SK-N-SH treated with all-trans-retinoic acid at 6 μM for 48 hours (cell line): ENCODE results near the gene SDR42E2.

Experiments used
- ATAC-seq: fragments of 200-7000 bp; cut with Tn5 transposase; 3 replicates; pipeline ENCODE4 v1.9.1; 2020; ENCODE audit warnings: mild to moderate bottlenecking, moderate library complexity
- ARNTL ChIP-seq: fragments of 450-650 bp; formaldehyde crosslinking; IDR thresholded peaks from 2 replicates; pipeline ENCODE4 v1.5.0; 2020; ENCODE audit warnings: low read depth, mild to moderate bottlenecking, moderate library complexity, borderline replicate concordance
- BACH2 ChIP-seq: fragments of 250-450 bp; sonication (Bioruptor Pico); IDR thresholded peaks from 2 replicates; pipeline ENCODE4 v1.9.0; 2021; ENCODE audit warnings: mild to moderate bottlenecking, borderline replicate concordance
- CREB5 ChIP-seq: fragments of 250-450 bp; sonication (Bioruptor Pico); IDR thresholded peaks from 2 replicates; pipeline ENCODE4 v1.5.1; 2020; ENCODE audit warnings: low read depth, mild to moderate bottlenecking, moderate library complexity
- CSDC2 ChIP-seq: fragments of 250-450 bp; sonication (Bioruptor Pico); IDR thresholded peaks from 2 replicates; pipeline ENCODE4 v1.5.0; 2020; ENCODE audit warnings: mild to moderate bottlenecking, moderate library complexity
- CSRNP3 ChIP-seq: fragments of 250-450 bp; sonication (Bioruptor Pico); IDR thresholded peaks from 2 replicates; pipeline ENCODE4 v1.5.1; 2021; ENCODE audit warnings: mild to moderate bottlenecking, moderate library complexity
- ESRRG ChIP-seq: fragments of 250-450 bp; sonication (Bioruptor Pico); IDR thresholded peaks from 2 replicates; pipeline ENCODE4 v1.6.1; 2021; ENCODE audit warnings: mild to moderate bottlenecking
- GLIS3 ChIP-seq: fragments of 250-450 bp; sonication (Bioruptor Pico); IDR thresholded peaks from 2 replicates; pipeline ENCODE4 v1.5.0; 2020; ENCODE audit warnings: mild to moderate bottlenecking, moderate library complexity
- ISL1 ChIP-seq: fragments of 250-450 bp; sonication (Bioruptor Pico); IDR thresholded peaks from 2 replicates; pipeline ENCODE4 v2.1.2; 2022; ENCODE audit warnings: mild to moderate bottlenecking, moderate library complexity
- OSR1 ChIP-seq: fragments of 250-450 bp; sonication (Bioruptor Pico); IDR thresholded peaks from 2 replicates; pipeline ENCODE4 v1.8.0; 2022; ENCODE audit warnings: moderate library complexity, mild to moderate bottlenecking, inconsistent platforms
- PATZ1 ChIP-seq: fragments of 250-450 bp; sonication (Bioruptor Pico); IDR thresholded peaks from 2 replicates; pipeline ENCODE4 v1.8.0; 2020; ENCODE audit warnings: mild to moderate bottlenecking, moderate library complexity, borderline replicate concordance
- POU6F1 ChIP-seq: fragments of 250-450 bp; sonication (Bioruptor Pico); IDR thresholded peaks from 2 replicates; pipeline ENCODE4 v1.8.0; 2021; ENCODE audit warnings: low read depth, mild to moderate bottlenecking, moderate library complexity, borderline replicate concordance
- PPARA ChIP-seq: fragments of 250-450 bp; sonication (Bioruptor Pico); IDR thresholded peaks from 2 replicates; pipeline ENCODE4 v1.5.0; 2020; ENCODE audit warnings: mild to moderate bottlenecking, borderline replicate concordance
- RARB ChIP-seq: fragments of 250-450 bp; sonication (Bioruptor Pico); IDR thresholded peaks from 2 replicates; pipeline ENCODE4 v1.8.0; 2021; ENCODE audit warnings: mild to moderate bottlenecking, moderate library complexity
- SNAI2 ChIP-seq: fragments of 250-450 bp; sonication (Bioruptor Pico); IDR thresholded peaks from 2 replicates; pipeline ENCODE4 v1.5.0; 2020; ENCODE audit warnings: mild to moderate bottlenecking, moderate library complexity
- TCF4 ChIP-seq: fragments of 250-450 bp; sonication (Bioruptor Pico); IDR thresholded peaks from 2 replicates; pipeline ENCODE4 v1.8.0; 2021; ENCODE audit warnings: mild to moderate bottlenecking, moderate library complexity, borderline replicate concordance
- TOX ChIP-seq: fragments of 250-450 bp; sonication (Bioruptor Pico); IDR thresholded peaks from 2 replicates; pipeline ENCODE4 v1.8.0; 2021; ENCODE audit warnings: mild to moderate bottlenecking, moderate library complexity, borderline replicate concordance
- TSHZ2 ChIP-seq: fragments of 250-450 bp; sonication (Bioruptor Pico); IDR thresholded peaks from 2 replicates; pipeline ENCODE4 v1.5.0; 2020; ENCODE audit warnings: mild to moderate bottlenecking, moderate library complexity
- ZC3H10 ChIP-seq: fragments of 250-450 bp; sonication (Bioruptor Pico); IDR thresholded peaks from 2 replicates; pipeline ENCODE4 v1.5.1; 2021; ENCODE audit warnings: mild to moderate bottlenecking, moderate library complexity
- ZFP3 ChIP-seq: fragments of 250-450 bp; sonication (Bioruptor Pico); IDR thresholded peaks from 2 replicates; pipeline ENCODE4 v1.5.0; 2020; ENCODE audit warnings: mild to moderate bottlenecking, moderate library complexity
- ZNF565 ChIP-seq: fragments of 450-650 bp; formaldehyde crosslinking; conservative IDR thresholded peaks from 2 replicates; pipeline ENCODE4 v1.5.0; 2020; ENCODE audit warnings: low read depth, mild to moderate bottlenecking, moderate library complexity
- ZNF70 ChIP-seq: fragments of 450-650 bp; formaldehyde crosslinking; IDR thresholded peaks from 2 replicates; pipeline ENCODE4 v1.5.0; 2020; ENCODE audit warnings: mild to moderate bottlenecking, moderate library complexity
- ZNF8 ChIP-seq: fragments of 450-650 bp; formaldehyde crosslinking; IDR thresholded peaks from 2 replicates; pipeline ENCODE4 v1.5.0; 2020; ENCODE audit warnings: mild to moderate bottlenecking, moderate library complexity

Gene SDR42E2

GRCh38 chr16:22191532-22192260 lies 29.4 kb downstream of the SDR42E2 start:
- TF ChIP-seq ZNF70 (no peak), OSR1 (no peak), RARB (CRISPR knock-in tag) (no peak), PATZ1 (no peak), ZNF8 (no peak), CREB5 (CRISPR knock-in tag) (no peak), SNAI2 (no peak), TSHZ2 (CRISPR knock-in tag) (no peak), ZC3H10 (CRISPR knock-in tag) (no peak), BACH2 (CRISPR knock-in tag) (no peak), ARNTL (CRISPR knock-in tag) (no peak), POU6F1 (CRISPR knock-in tag) (no peak), CSDC2 (CRISPR knock-in tag) (no peak), CSRNP3 (no peak), PPARA (CRISPR knock-in tag) (no peak), TOX (CRISPR knock-in tag) (no peak), GLIS3 (CRISPR knock-in tag) (no peak), ISL1 (CRISPR knock-in tag) (no peak), ESRRG (CRISPR knock-in tag) (no peak)
- no peak for ATAC-seq

GRCh38 chr16:22192261-22193062 lies 30.2 kb downstream of the SDR42E2 start:
- ATAC-seq, result no peak
- TF ChIP-seq ESRRG (CRISPR knock-in tag) (no peak), TSHZ2 (CRISPR knock-in tag) (no peak), ARNTL (CRISPR knock-in tag) (no peak), CSDC2 (CRISPR knock-in tag) (no peak), TCF4 (CRISPR knock-in tag) (no peak), ZFP3 (no peak), ZC3H10 (CRISPR knock-in tag) (no peak), OSR1 (no peak), TOX (CRISPR knock-in tag) (no peak), RARB (CRISPR knock-in tag) (no peak), SNAI2 (no peak), ISL1 (CRISPR knock-in tag) (no peak), ZNF565 (CRISPR knock-in tag) (no peak), POU6F1 (CRISPR knock-in tag) (no peak), GLIS3 (CRISPR knock-in tag) (no peak)
